Smooth muscle cell (in vitro differentiated cells): Measurements from ENCODE around the gene OR2V1. TPM values are rescaled to one million over a fixed set of nuclear protein-coding genes. Genes with fewer than 3 reads are reported as not detected.
"Not testable (repeated sequence)": the region's sequence is repeated elsewhere in the genome, so short reads cannot be mapped to it uniquely, and the experiment has no call there.

Experiments
- DNase-seq: peaks from one replicate; lab custom pipeline; 2025; ENCODE audit not compliant: unreplicated experiment; lab: John Stamatoyannopoulos, UW
- H2AFZ ChIP-seq: fragments of 200-600 bp; sonication (generic); 2 replicates; pipeline ENCODE4 v1.6.0; 2016; ENCODE audit warnings: antibody characterized with exemption, low read depth, mild to moderate bottlenecking
- H3F3A ChIP-seq: fragments of 200-600 bp; sonication (generic); 2 replicates; pipeline ENCODE4 v1.6.0; 2017; ENCODE audit warnings: antibody characterized with exemption, low read depth
- H3K27ac ChIP-seq: fragments of 200-600 bp; sonication (generic); 2 replicates; pipeline ENCODE4 v1.5.1; 2016; ENCODE audit warnings: low read depth, mild to moderate bottlenecking
- H3K27me3 ChIP-seq: fragments of 200-600 bp; sonication (generic); 2 replicates; pipeline ENCODE4 v1.6.1; 2016; ENCODE audit warnings: low read depth, mild to moderate bottlenecking
- H3K36me3 ChIP-seq: fragments of 200-600 bp; sonication (generic); 2 replicates; pipeline ENCODE4 v1.5.1; 2016; ENCODE audit warnings: low read depth
- H3K4me1 ChIP-seq: fragments of 200-600 bp; sonication (generic); 2 replicates; pipeline ENCODE4 v1.5.1; 2016; ENCODE audit warnings: low read depth
- H3K4me2 ChIP-seq: fragments of 200-600 bp; sonication (generic); 2 replicates; pipeline ENCODE4 v1.6.0; 2016; ENCODE audit warnings: mild to moderate bottlenecking
- H3K4me3 ChIP-seq: fragments of 200-600 bp; sonication (generic); 2 replicates; pipeline ENCODE4 v1.5.1; 2016; ENCODE audit warnings: mild to moderate bottlenecking
- H3K79me2 ChIP-seq: fragments of 200-600 bp; sonication (generic); 2 replicates; pipeline ENCODE4 v1.6.0; 2016; ENCODE audit warnings: low read depth, mild to moderate bottlenecking
- H3K9ac ChIP-seq: fragments of 200-600 bp; sonication (generic); 2 replicates; pipeline ENCODE4 v1.6.0; 2016; ENCODE audit warnings: low read depth
- H3K9me3 ChIP-seq: fragments of 200-600 bp; sonication (generic); replicated peaks from 2 replicates; pipeline ENCODE4 v1.5.1; 2016; ENCODE audit warnings: low read depth
- H4K20me1 ChIP-seq: fragments of 200-600 bp; sonication (generic); 2 replicates; pipeline ENCODE4 v1.6.0; 2016; ENCODE audit warnings: low read depth
- CTCF ChIP-seq: fragments of 200-600 bp; sonication (generic); IDR thresholded peaks from 2 replicates; pipeline ENCODE4 v1.5.1; 2017; ENCODE audit warnings: borderline replicate concordance, mild to moderate bottlenecking, antibody characterized with exemption; ENCODE audit not compliant: insufficient read depth, poor library complexity, severe bottlenecking
- WGBS: methylation state at CpG from one replicate; pipeline ENCODE4 v1.1.7; 2016; ENCODE audit warnings: low lambda C conversion rate; 5-methylcytosine and 5-hydroxymethylcytosine counted together
- polyA plus RNA-seq: library from polyadenylated mRNA; unstranded; fragments of >200 nt; fragmentation: Nextera tagmentation; extraction: Ambion mirVana; gene quantifications from 2 replicates; pipeline ENCODE4 v1.2.1, GENCODE V29; 2016
- total RNA-seq: library from RNA; depleted of rRNA; stranded (reverse); fragments of >200 nt; gene quantifications from 2 replicates; pipeline ENCODE4 v1.2.3, GENCODE V29; 2014

OR2V1 gene
- total and polyA plus RNA-seq, 2 experiments from 2014 or later: not detected

GRCh38 chr5:181109489-181110013 lies 21.4 kb downstream of the OR2V1 start:
- no peaks in the 10 kb centered on the region for H3K9me3 ChIP-seq
- H3K9ac ChIP-seq: no peak overlapping the region
- H3K36me3 ChIP-seq: no peaks in the 10 kb centered on the region
- H3K27me3 ChIP-seq: peaks cover 67% of the 10 kb centered on the region
- WGBS: 78% methylated on average over 9 of the region's 11 CpGs
- no peaks in the 10 kb centered on the region for H3F3A ChIP-seq
- no peak overlapping the region for H2AFZ ChIP-seq
- H3K4me2 ChIP-seq: no peak overlapping the region
- no peak overlapping the region for H3K27ac ChIP-seq
- H3K79me2 ChIP-seq: no peaks in the 10 kb centered on the region
- no peaks in the 10 kb centered on the region for H4K20me1 ChIP-seq
- no peak overlapping the region for H3K4me3 ChIP-seq
- no peak for DNase-seq
- no peak for TF ChIP-seq CTCF
- H3K4me1 ChIP-seq: no peaks in the 10 kb centered on the region

- Histone ChIP-seq H3K4me2 (no peak overlapping the region), H3K4me1 (no peaks in the 10 kb centered on the region), H3K9ac (no peak overlapping the region), H4K20me1 (no peaks in the 10 kb centered on the region), H3K4me3 (no peak overlapping the region), H3K27ac (no peak overlapping the region), H3K36me3 (no peaks in the 10 kb centered on the region), H3K27me3 (peaks cover 64% of the 10 kb centered on the region), H3K79me2 (no peaks in the 10 kb centered on the region), H2AFZ (no peak overlapping the region), H3K9me3 (no peaks in the 10 kb centered on the region), H3F3A (no peaks in the 10 kb centered on the region)
- TF ChIP-seq CTCF: no peak
- DNase-seq: no peak
- 77% methylated on average over 14 of the region's 14 CpGs for WGBS
Observed at GRCh38 chr5:181108578-181109165, 22.3 kb downstream of the OR2V1 start.

- H3K4me2 ChIP-seq: no peak overlapping the region
- H3F3A ChIP-seq: no peaks in the 10 kb centered on the region
- no peak overlapping the region for H3K4me3 ChIP-seq
- no peaks in the 10 kb centered on the region for H4K20me1 ChIP-seq
- WGBS: 77% methylated on average over 9 of the region's 9 CpGs
- H3K36me3 ChIP-seq: no peaks in the 10 kb centered on the region
- H2AFZ ChIP-seq: no peak overlapping the region
- H3K79me2 ChIP-seq: no peaks in the 10 kb centered on the region
- no peak for TF ChIP-seq CTCF
- no peaks in the 10 kb centered on the region for H3K9me3 ChIP-seq
- H3K27me3 ChIP-seq: peaks cover 60% of the 10 kb centered on the region
- no peak overlapping the region for H3K27ac ChIP-seq
- H3K9ac ChIP-seq: no peak overlapping the region
- no peak for DNase-seq
- H3K4me1 ChIP-seq: no peaks in the 10 kb centered on the region
Observed at GRCh38 chr5:181107699-181108098, 23.3 kb downstream of the OR2V1 start.

GRCh38 chr5:181105391-181106025 lies 25.5 kb downstream of the OR2V1 start:
- 59% methylated on average over 7 of the region's 7 CpGs for WGBS
- Histone ChIP-seq H3K27ac (no peak overlapping the region), H3F3A (no peaks in the 10 kb centered on the region), H4K20me1 (no peaks in the 10 kb centered on the region), H3K4me1 (no peaks in the 10 kb centered on the region), H3K27me3 (peaks cover 44% of the 10 kb centered on the region), H3K9me3 (no peaks in the 10 kb centered on the region), H3K4me3 (no peak overlapping the region), H3K4me2 (no peak overlapping the region), H3K79me2 (no peaks in the 10 kb centered on the region), H3K9ac (no peak overlapping the region), H2AFZ (no peak overlapping the region), H3K36me3 (no peaks in the 10 kb centered on the region)
- no peak for TF ChIP-seq CTCF
- no peak for DNase-seq

GRCh38 chr5:181104606-181105390 lies 26.2 kb downstream of the OR2V1 start:
- not testable (repeated sequence) for H3K4me2 ChIP-seq, H3K79me2 ChIP-seq, H3K9ac ChIP-seq, H3K36me3 ChIP-seq, H3K9me3 ChIP-seq, H3K4me1 ChIP-seq, H3K4me3 ChIP-seq, H4K20me1 ChIP-seq, DNase-seq, H3K27ac ChIP-seq, H2AFZ ChIP-seq, H3F3A ChIP-seq
- peaks cover 51% of the 10 kb centered on the region for H3K27me3 ChIP-seq
- WGBS: 63% methylated on average over 20 of the region's 20 CpGs
